GM19455 (cell line): Measurements from ENCODE around the gene JPH2.
"Not testable (repeated sequence)": the region's sequence is repeated elsewhere in the genome, so short reads cannot be mapped to it uniquely, and the experiment has no call there.

Experiments used
- ATAC-seq: cut with Tn5 transposase; IDR thresholded peaks from one replicate; pipeline ENCODE4 v1.9.1; 2021; ENCODE audit not compliant: unreplicated experiment

The JPH2 gene

DNA sequence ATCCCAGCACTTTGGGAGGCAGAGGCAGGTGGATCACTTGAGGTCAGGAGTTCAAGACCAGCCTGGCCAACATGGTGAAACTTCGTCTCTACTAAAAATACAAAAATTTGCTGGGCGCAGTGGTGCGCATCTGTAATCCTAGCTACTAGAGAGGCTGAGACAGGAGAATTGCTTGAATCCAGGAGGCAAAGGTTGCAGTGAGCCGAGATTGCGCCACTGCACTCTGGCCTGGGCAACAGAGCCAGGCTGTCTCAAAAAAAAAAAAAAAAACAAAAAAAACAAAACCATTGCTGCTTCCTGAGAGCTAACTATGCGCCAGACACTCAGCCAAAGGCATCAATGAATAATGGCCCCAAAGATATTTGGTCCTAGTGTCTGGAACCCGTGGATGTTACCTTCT, 57.7 kb downstream of the JPH2 start:
- ATAC-seq, result not testable (repeated sequence)

- ATAC-seq, result no peak
These were observed 60.5 kb downstream of the JPH2 start for GRCh38 chr20:44126445-44126844.

- no peak for ATAC-seq
These were observed 61.5 kb downstream of the JPH2 start for GRCh38 chr20:44125332-44126127.

- no peak for ATAC-seq
These were observed 63.0 kb downstream of the JPH2 start for GRCh38 chr20:44123874-44124535.

- no peak for ATAC-seq
These were observed 63.7 kb downstream of the JPH2 start for GRCh38 chr20:44123251-44123650.

DNA sequence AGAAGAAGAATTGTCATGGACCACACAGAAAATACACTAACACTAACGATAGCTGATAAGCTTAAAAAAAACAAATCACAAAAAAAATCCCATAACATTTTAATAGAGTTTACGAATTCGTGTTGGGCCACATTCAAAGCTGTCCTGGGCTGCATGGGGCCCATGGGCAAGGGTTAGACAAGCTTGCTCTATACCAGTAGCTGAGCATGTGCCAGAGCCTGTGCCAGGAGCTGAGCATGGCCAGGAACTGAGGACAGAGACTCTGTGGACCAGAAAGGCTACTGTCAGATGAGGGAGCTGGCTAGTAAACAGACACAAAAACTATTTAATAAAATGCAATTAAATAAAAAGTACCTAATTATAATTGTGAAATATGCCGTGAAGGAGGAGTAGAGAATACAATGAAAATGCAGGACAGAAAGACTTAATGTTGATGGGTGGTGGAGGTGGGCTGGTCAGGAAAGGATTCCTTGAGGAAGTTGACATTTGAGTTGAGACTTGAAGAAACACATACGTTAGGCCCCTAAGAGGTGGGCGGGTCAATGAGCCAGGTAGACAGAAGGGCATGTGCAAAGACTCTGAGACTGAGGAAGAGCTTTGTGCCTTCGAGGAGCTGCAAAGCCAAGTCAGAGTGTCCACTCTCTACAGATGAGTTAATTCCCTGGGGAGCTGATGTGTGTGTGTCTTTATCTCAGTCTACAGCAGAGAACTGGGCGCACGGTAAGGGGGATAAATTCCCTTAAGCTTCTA, 66.1 kb downstream of the JPH2 start:
- ATAC-seq, result no peak

- ATAC-seq, result no peak
These were observed 68.6 kb downstream of the JPH2 start for GRCh38 chr20:44118185-44119033.

- ATAC-seq, result no peak
These were observed 69.4 kb downstream of the JPH2 start for GRCh38 chr20:44117296-44118184.

DNA sequence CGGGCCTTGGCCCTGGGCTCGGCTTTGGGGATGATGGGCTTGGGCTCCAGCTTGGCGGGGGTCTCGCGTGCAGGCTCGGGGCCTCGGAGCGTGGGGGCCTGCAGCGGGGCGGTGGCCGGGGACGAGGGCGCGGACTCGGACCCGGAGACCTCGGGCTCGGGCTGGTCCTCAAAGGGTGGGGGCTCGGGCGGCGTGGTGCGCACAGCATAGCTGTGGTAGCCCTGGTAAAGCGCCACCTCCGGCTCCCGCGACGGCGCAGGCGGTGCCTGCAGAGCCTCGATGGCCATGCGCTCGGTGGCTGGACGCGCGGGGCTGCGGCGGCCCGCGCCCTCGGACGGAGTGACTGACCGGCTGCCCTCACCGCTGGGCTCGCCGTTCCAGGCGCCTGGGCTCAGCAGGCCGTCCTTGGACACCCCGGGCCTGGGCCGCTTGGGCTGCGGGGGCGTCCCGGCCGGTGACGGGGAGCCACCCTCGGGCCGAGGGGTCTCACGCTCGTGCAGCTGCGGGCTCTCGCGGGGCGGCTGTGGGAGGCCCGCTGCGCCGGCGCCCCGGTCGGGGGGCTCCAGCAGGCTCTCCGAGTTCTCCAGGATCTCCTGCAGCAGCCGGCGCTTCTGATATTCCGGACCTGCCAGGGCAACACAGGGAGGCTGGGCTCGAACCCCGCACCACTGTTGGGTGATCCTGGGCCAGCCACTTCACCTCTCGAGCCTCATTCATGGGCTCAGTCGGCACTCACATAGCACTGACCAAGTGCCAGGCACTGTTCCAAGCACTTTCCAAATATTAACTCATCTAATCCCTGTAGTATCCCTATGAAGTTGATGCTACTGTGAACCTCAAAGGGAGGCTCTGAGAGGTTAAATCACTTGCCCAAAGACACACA, 71.0 kb downstream of the JPH2 start:
- no peak for ATAC-seq

GRCh38 chr20:44115181-44115580, 71.8 kb downstream of the JPH2 start:
- no peak for ATAC-seq

DNA sequence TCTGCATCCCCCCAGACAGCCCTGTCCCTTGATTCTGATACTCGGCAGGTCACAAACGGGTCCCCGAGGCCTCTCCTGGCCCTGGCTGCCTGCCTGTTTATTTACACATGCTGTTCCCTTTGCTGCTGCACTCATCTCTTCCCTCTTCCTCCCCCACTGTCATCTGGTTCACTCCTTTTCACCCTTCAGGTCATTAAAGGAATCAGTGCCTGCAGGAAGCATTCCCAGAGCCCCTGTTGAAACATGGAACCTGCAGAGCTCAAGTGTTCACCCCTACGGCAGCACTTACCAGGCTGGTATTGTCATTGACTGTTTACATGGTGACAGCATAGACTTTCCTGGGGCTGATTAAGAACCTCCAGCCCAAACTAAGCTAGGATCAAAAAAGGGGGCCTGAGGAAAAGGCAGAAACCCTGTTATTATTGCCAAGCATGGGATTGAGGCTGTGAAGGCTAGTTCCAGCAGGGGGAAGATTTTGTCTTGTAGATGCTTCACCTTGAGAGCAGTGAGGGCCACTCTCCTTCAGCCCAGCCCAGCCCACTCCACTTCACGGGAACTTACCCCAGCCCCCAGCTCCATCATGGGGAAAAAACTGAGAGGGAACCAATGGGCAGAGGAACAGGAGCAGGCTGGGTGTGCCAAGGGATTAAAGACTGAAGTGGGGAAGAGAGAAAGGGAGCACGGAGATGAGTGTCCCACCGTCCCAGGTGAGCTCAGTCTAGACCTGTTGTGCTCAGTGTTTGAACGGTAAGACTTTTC, 73.2 kb downstream of the JPH2 start:
- no peak for ATAC-seq

DNA sequence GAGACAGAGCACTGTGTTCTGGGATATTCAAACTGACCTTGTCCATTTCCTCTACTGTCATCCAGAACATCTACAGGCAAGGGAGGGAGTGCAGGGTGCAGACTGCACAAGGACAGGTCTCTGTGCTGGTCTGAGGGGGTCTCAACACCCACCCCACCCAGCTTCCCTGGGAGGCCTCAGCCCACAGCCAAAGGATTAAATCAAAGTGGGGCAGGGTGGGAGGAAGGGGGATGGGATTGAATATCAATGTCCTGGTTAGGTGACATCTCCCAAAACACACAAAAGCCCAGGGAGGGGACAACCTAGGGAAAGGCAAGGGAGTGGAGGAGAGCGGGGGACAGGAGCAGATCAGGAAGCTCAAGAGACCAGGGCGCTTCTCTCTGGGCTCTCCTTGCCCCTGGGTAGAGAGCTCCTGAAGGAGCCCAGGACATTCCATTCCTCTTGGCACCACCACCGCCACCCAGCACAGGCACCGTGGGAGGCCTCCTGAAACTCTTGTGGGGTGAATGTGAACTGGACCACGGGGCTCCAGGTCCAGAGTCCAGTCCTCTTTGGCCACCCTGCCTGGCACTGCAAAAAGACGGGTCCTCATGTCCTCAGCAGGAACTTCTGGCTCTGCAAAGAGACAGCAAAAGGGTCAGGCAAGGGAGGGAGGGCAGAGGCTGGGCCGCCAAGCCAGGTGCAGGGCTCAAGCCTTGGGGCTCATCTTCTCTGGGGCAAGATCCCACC, 73.9 kb downstream of the JPH2 start:
- ATAC-seq, result no peak

GRCh38 chr20:44112456-44112855, 74.5 kb downstream of the JPH2 start:
- ATAC-seq, result no peak

- no peak for ATAC-seq
These were observed 75.2 kb downstream of the JPH2 start for GRCh38 chr20:44111712-44112335.

GRCh38 chr20:44110816-44111568, 76.0 kb downstream of the JPH2 start:
- ATAC-seq, result no peak

GRCh38 chr20:44109951-44110361, 77.0 kb downstream of the JPH2 start:
- no peak for ATAC-seq
